DMS114 treated with DMSO at 0.1 percent for 48 hours (cell line): ENCODE data around the gene FAM234B.
A peak's percentile ranks its signal among the peaks of the same experiment; 100 is the strongest.

Experiments
- DNase-seq: peaks from one replicate; lab custom pipeline; 2025; ENCODE audit not compliant: unreplicated experiment; lab: John Stamatoyannopoulos, UW

Gene FAM234B

DNA sequence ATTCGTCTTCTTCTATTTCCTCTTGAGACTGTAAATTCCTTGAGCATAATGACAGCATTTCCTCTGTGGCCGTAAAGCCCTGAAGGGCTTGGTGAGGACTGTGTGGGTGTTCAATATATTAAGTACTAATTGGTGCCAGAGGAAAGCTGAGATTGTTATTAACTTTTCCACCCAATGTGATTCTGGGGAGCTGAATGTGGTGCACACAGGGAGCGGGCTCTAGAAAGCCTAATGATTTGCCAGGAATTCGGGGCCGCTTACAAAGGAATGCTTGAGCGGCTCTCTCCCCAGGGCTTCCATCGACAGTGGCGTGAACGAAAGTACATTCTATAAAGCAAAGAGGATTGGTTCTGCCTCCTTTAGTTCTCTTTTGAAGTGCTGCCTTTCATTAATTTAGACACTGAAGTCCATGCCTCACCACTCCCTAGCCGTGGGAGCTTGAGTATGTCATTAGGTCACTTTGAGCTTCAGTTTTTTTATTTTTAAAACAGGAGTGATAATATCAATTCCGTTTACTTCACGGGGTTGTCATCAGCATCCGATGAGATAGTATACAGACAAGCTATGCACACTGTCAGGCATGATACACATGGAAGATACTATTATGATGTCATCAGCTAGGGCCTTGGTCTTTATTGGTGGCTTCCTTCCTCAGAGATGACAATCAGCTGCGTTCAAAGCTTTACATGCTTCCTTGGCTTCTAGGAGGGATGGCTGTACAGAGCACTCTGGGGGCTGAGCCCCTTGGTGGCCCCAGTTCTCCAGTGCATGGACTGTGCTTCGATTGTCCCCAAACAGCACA is 70.3 kb downstream of the FAM234B start:
- no peak for DNase-seq

- DNase-seq, result no peak
These were observed 72.1 kb downstream of the FAM234B start for GRCh38 chr12:13116259-13116658.

DNA sequence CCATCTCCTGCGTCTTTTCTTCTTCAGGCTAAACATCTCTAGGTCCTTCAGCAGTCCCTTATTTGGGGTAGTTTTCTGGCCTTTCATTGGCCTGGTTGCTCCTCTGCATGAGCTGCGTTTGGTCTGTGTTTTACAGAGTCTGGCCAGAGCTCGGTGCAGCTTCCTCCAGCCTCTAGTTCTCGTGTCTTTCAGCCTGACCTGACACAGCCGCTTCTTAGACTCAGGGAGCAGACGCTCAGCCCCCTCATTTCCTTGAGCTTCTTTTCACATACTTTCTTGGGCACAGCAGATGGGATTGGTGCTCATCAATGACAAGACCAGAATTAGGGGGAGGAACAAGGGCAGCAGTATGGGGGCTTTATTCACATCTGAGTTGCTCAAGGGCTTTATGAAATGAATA is 72.8 kb downstream of the FAM234B start:
- no peak for DNase-seq

DNA sequence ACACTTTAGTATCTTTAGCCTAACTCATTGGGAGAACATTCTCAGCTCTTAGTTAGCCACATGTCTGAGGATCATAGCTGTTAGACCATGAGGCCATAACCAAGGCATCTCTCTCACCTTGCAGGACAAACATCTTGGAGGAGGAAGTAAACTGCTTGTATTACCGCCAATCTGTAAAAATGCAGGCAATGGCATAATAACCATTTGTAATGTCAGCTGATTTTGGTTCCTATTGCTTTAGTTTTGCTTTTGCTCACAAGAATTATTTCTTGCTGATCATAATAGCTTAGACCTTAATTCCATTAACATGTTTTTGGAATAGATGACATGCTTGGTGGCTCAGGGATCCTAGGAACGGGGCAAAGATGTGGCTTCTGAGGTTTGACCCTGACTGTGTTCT is 75.6 kb downstream of the FAM234B start:
- DNase-seq, result no peak

DNA sequence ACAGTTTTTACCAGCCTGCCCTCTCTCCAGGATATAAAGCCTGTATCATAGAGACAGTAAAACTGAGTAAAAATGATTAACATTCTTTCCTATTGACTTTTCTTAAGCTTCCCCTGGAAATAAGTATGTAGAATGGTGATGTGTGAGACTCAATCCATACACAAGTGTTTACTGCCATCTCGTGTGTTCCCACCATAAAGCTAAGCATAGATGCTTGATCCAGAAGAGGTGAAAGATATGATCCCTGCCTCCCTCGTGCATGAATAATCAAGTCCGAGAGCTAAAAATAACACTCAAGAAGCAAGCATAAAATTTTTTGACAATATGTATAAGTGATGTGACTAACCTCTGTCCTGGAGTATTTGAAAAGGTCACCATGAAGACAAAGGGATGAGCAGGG is 76.2 kb downstream of the FAM234B start:
- DNase-seq, result no peak

- no peak for DNase-seq
These were observed 77.4 kb downstream of the FAM234B start for GRCh38 chr12:13121568-13121967.

DNA sequence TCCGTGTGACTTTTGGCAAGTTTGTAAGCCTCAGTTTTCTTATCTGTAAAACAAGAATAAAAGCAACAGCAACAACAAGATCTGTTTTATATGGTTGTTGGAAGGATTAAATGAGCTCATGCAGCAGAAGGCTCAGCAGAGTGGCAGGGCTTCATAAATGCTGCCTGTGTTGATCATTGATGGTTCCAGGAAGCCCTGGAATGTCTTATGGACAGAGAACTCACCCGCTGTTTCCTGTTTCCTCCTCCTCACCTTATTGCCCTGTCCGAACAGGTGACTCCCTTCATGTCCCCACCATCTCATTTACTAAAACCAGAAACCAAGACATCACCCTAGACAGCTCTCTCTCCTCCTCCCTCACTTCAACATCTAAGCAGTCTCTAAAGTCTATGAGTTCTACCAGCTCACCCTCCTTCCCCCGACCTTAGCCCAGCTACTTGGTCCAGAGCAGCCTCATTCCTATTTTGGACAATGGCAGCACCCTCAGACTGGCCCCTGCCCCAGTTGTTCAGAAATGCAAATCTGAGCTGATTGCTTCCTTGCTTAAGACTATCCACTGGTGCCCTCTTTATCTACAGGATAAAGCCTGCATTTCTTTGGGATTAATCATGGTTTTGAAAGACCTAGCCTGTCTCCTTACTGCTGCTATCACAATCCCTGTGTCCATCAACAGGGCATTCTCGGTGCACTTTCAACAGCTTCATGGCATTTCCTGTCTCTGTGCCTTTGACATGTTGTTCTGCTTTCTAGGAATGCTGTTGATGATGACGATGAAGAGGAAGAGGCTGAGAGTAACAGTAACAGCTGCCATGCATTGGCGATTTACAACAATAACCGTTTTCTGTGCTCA is 80.7 kb downstream of the FAM234B start:
- no peak for DNase-seq

- no peak for DNase-seq
These were observed 81.8 kb downstream of the FAM234B start for GRCh38 chr12:13125996-13126395.

- no peak for DNase-seq
These were observed 82.3 kb downstream of the FAM234B start for GRCh38 chr12:13126494-13126893.

GRCh38 chr12:13127444-13127843 is 83.3 kb downstream of the FAM234B start:
- no peak for DNase-seq

DNA sequence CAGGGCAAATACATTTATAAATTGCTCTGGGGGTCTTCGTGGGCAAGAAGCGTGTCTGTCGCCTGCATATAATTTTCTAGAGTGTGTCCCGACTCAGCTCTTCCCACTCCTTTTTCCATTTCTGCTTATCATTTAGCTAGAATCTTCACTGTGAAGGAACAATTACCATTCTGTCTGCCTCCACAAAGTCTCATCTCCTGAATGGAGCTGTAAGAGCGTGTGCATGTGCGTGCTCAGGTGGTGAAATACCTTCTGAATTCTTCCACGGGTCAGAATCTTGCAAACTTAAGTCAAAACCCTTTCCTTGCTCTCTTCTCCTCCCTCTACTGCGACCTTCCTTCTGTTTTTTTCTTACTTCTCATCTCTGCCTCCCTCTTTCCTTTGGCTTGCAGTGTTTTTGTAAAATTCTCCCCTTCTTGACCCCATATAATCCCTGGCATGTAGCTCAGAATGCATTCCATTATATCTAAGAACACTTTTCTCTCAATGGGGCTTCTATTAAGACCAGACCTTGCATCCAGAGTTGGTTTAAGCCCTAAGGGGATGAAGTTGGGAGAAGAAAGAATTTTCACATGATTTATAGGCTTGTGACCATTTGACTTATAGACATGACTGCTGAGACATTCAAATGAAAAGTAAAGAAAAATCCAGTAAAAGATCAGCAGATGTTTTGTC is 84.2 kb downstream of the FAM234B start:
- DNase-seq, result peak; percentile 96

DNA sequence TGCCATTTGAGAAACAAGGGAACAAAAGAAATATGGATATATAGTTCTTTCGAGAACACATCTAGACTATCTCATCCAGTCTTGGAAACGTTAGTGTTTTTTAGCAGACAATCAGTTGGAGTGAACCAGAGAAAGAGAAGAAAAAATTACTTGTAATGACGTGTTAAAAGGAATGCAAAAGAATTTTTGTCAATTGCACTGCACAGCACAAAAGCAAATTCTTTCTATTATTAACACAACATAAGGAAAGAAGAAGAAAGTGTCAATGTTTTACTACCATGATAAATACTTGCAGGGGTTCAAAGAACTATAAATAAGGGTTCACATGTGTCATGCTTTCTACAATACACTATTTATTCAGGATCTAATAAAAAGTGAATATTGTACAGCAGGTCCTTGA is 86.8 kb downstream of the FAM234B start:
- no peak for DNase-seq
